ENCODE data around the gene TOM1L2. TPM values are rescaled to one million over a fixed set of nuclear protein-coding genes. Genes with fewer than 3 reads are reported as not detected.

TOM1L2 gene
- total RNA-seq, 1 donor from 2014 or later = 4.3 TPM

GRCh38 chr17:17794382-17794781 is 177.8 kb downstream of the TOM1L2 start:
- Histone ChIP-seq H2AFZ (replicated peaks) (no peak overlapping the region), H3K9me3 (ENCODE audit: low read depth) (no peaks in the 10 kb centered on the region), H4K20me1 (ENCODE audit: low read depth) (peaks cover 94% of the 10 kb centered on the region), H3K4me2 (no peak overlapping the region), H3K27ac (no peak overlapping the region), H3K4me3 (no peak overlapping the region), H3F3A (ENCODE audit: low read depth) (peaks cover 17% of the 10 kb centered on the region), H3K27me3 (peaks cover 6% of the 10 kb centered on the region), H3K36me3 (no peaks in the 10 kb centered on the region), H3K79me2 (ENCODE audit: low read depth) (no peaks in the 10 kb centered on the region), H3K9ac (no peak overlapping the region), H3K4me1 (peaks cover 43% of the 10 kb centered on the region)
- Mint-ChIP-seq H3K27ac (no peak overlapping the region), H3K4me3 (no peak overlapping the region), H3K36me3 (peaks cover 7% of the 10 kb centered on the region), H3K4me1 (peaks cover 45% of the 10 kb centered on the region), H3K27me3 (ENCODE audit: insufficient read depth, low read depth) (peaks cover 8% of the 10 kb centered on the region), H3K9me3 (no peaks in the 10 kb centered on the region)
- TF ChIP-seq, protein P1, sequence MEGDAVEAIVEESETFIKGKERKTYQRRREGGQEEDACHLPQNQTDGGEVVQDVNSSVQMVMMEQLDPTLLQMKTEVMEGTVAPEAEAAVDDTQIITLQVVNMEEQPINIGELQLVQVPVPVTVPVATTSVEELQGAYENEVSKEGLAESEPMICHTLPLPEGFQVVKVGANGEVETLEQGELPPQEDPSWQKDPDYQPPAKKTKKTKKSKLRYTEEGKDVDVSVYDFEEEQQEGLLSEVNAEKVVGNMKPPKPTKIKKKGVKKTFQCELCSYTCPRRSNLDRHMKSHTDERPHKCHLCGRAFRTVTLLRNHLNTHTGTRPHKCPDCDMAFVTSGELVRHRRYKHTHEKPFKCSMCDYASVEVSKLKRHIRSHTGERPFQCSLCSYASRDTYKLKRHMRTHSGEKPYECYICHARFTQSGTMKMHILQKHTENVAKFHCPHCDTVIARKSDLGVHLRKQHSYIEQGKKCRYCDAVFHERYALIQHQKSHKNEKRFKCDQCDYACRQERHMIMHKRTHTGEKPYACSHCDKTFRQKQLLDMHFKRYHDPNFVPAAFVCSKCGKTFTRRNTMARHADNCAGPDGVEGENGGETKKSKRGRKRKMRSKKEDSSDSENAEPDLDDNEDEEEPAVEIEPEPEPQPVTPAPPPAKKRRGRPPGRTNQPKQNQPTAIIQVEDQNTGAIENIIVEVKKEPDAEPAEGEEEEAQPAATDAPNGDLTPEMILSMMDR (IDR thresholded peaks at IDR 0.05) = no peak
- no peak for TF ChIP-seq EZH2phosphoT487 (IDR thresholded peaks at IDR 0.05)
- no peak for TF ChIP-seq EZH2 (IDR thresholded peaks at IDR 0.05)
- no peak for DNase-seq (ENCODE audit: low spot score)

MicroRNA genes within 50 kb of the gene (microRNA counts, 767-probe panel; counts per million panel counts)
- microRNA hsa-miR-33b-5p = 460 counts per million, percentile 90 among the panel's probes with 10 or more counts

Small RNA genes lying within 50 kb of the gene (microRNA-seq; reads per million reads assigned to microRNA genes)
- 16.5 reads per million, percentile 47 among the genes with 10 or more reads in this experiment for gene MIR33B
- not detected for gene MIR6777

Small RNA genes lying within 50 kb of the gene (small RNA-seq; reads per million reads assigned to genes)
- gene MIR33B = 0.36 reads per million, percentile 38 among the genes with 10 or more reads in this experiment
- gene MIR6777 = 0.07 reads per million

Other genes with a start within 250 kb of the TOM1L2 start
- gene SREBF1, start 135.4 kb downstream of the TOM1L2 start, total RNA-seq (ENCODE audit: low replicate concordance) = 12.7 and 41.0 TPM in 2 replicates
- gene DRC3, start 462 bp upstream of the TOM1L2 start, total RNA-seq (ENCODE audit: low replicate concordance) = 0.07 and 0.81 TPM in 2 replicates
- gene ATPAF2, start 66.8 kb upstream of the TOM1L2 start, total RNA-seq (ENCODE audit: low replicate concordance) = 9.6 and 17.5 TPM in 2 replicates
- 10.6 and 15.1 TPM in 2 replicates for gene GID4, start 67.0 kb upstream of the TOM1L2 start, total RNA-seq (ENCODE audit: low replicate concordance)
- 24.8 and 46.5 TPM in 2 replicates for gene DRG2, start 115.5 kb upstream of the TOM1L2 start, total RNA-seq (ENCODE audit: low replicate concordance)
- 1.2 and 5.4 TPM in 2 replicates for gene MYO15A, start 136.4 kb upstream of the TOM1L2 start, total RNA-seq (ENCODE audit: low replicate concordance)
- 78.8 and 98.2 TPM in 2 replicates for gene ALKBH5, start 211.4 kb upstream of the TOM1L2 start, total RNA-seq (ENCODE audit: low replicate concordance)